ENCODE measurements around the gene RBP5.

- TF ChIP-seq TAF1 (IDR thresholded peaks at IDR 0.05; ENCODE audit: low read depth, low read length): no peak
- no peak for TF ChIP-seq POLR2A (IDR thresholded peaks at IDR 0.05; ENCODE audit: low read depth, low read length)
- no peak for TF ChIP-seq POLR2AphosphoS5 (IDR thresholded peaks at IDR 0.05; ENCODE audit: low read depth, low read length)
- no peak for TF ChIP-seq POU2F2 (IDR thresholded peaks at IDR 0.05; ENCODE audit: low read depth, low read length)
Observed at GRCh38 chr12:7116196-7116595, 12.5 kb downstream of the RBP5 start.
